GM19043 (cell line): ENCODE measurements around the gene NEO1.

Experiments used
- ATAC-seq: cut with Tn5 transposase; IDR thresholded peaks from one replicate; pipeline ENCODE4 v1.9.1; 2021; ENCODE audit warnings: low read depth; ENCODE audit not compliant: unreplicated experiment

Gene NEO1

DNA sequence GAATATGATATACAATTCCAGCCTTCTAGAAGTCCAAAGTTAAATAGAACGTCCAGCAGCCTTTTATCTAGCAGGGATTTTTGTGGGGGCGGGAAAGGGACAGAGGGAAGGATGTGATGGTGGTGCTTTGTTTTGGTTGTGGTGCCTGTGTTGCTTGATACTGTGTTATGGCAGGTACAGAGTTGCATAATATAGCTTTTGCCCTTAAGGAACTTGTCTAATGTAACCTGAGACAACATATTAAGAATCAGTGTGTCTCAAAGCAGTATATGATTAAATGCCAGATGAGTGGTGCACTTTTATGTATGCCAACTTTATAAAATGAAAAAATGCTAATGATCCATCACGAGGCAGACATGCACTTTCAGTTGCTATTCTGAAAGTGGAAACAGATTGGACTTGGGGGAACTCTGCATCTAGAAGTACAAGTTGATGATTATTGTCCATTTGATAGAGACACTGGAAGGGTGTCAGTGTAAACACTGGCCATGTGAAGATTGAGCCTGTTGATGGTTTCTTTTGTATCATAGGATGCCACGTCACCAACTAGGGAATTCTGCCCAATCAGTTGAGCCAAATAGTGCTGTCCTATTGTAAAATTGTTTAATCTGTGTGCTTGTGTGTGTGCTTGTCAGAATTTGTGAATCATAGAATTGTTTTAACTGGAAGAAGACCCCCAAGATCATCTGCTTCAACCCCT, 23.0 kb downstream of the NEO1 start:
- no peak for ATAC-seq

DNA sequence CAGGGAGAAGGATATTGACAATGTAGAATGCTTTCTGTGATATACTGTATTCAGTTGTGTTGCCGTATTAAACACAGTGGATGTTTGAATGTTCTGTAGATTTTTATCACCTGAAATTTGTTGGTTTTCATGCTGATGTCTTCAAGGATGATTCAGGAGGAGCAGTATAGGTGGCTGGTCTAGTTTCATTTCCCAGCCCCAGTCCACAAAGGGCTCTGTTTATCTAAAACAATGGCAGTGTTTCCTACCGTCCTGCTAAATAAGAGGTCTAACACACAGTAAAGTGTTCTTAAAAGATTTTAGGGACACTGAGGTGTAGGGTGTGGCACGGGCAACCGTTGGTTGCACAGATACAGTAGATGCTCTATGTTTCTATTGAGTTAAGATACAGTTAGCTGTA, 26.0 kb downstream of the NEO1 start:
- no peak for ATAC-seq

DNA sequence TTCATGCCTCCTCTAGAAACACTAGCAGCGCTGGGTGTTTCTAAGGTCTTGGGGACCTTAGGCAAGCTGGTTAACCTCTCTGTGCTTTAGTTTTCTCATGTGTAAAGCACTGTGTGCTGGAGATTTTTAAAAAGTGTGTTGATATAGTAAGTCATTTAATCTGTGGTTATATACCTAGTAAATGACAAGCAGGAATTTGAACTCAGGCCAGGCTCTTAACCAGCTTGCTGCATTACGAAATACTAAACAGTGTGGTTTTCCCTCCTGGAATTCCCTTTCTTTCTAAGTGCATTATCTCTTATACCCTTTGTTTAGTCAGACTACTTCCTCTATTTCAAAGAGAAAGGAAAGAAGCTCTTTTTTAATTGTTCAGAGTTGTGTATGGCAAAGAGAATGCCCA, 26.5 kb downstream of the NEO1 start:
- no peak for ATAC-seq

GRCh38 chr15:73079565-73079964, 27.3 kb downstream of the NEO1 start:
- ATAC-seq = no peak

DNA sequence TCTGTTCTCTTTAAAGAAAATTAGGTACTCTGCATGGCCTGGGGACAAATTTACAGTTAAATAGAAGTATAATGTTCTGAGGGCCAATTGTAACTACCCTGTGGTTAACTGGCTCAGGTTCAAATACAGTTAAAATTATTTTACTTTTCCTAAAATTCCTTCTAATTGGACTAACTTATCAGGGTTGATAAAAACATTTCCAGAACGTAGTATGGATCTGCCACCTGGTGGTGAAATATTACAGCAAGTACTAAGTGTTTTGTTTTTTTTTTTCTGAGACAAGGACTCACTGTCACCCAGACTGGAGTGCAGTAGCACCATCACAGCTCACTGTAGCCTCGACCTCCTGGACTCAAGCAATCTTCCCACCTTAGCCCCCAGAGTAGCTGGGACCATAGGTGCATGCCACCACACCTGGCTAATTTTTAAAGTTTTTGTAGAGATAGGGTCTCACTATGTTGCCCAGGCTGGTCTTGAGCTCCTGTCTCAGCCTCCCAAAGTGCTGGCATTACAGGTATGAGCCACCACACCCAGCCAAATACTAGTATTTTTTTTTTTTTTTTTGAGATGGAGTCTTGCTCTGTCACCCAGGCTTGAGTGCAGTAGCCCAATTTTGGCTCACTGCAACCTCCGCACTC, 29.2 kb downstream of the NEO1 start:
- ATAC-seq = no peak

DNA sequence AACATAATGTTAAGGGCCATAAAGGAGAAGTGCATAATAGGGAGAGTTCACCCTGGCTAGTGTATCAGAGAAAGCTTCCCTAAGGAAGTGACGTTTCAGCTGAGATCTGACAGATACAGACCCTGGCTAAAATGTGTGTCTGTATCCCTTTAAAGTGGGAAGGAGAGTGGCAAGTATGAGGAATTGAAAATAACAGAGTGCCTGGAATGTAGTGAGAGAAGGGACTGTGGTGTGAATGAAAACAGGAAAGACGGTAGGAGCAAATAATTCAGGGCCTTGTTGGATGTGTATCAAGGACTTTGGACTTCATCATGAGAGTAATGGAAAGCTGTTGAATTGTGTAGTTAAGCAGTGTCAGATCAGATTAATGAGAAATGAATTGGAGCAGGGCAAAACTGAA, 30.5 kb downstream of the NEO1 start:
- ATAC-seq = no peak

DNA sequence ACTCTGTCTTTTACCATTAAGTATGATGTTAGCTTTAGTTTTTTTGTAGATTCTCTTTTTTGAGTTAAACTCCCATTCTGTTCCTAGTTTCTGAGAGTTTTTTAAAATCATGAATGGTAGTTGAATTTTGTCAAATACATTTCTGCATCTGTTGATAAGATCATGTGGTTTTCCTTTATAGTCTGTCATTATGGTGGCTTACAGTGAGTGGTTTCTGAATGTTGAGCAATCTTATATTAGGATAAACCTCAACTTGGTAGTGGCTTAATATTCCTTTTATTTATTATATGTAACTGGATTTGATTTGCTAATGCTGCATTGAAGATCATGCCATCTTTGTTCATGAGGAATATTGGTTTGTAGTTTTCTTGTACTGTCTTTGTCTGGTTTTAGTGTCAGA, 34.8 kb downstream of the NEO1 start:
- ATAC-seq = no peak

GRCh38 chr15:73105064-73105463, 52.8 kb downstream of the NEO1 start:
- ATAC-seq = no peak

- no peak for ATAC-seq
These were observed 56.4 kb downstream of the NEO1 start for GRCh38 chr15:73108676-73109075.

DNA sequence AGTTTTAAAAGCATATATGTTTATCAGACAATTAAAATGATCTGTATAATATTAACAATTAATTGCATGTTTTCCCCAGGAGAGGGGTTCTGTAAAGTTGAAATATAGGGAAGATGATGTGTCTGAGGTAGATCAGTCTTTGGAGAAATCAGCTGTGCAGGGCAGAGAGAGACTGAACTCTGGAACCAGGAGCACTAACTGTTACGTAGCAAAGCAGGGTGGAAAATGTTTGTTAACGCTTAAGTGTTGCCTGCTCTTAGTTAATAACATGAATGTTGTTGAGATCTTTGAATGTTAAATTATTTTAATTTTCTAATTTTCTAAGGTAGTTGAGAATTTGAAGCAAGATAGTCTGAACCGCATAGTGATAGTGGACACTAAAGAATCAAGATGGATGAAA, 57.5 kb downstream of the NEO1 start:
- ATAC-seq = no peak

GRCh38 chr15:73110201-73110600, 57.9 kb downstream of the NEO1 start:
- ATAC-seq = no peak

DNA sequence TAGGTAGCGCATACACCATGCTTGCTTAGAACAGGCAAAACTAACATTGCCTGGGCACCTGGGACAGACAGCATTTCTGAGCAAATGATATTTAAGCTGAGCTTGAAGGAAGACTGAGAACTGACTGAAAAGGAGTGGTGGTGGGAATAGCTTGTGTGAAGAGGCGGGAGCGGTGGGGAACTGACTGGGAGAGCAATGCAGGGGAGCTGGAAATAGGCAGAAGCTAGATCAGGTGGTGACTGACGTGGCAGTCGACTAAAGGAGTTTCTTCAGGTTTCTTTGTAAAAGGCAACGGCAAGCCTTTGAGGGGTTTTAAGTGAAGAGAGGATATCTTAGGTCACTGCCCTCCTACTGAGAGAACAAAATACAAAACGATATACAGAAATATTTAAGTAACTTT, 61.8 kb downstream of the NEO1 start:
- ATAC-seq = no peak

DNA sequence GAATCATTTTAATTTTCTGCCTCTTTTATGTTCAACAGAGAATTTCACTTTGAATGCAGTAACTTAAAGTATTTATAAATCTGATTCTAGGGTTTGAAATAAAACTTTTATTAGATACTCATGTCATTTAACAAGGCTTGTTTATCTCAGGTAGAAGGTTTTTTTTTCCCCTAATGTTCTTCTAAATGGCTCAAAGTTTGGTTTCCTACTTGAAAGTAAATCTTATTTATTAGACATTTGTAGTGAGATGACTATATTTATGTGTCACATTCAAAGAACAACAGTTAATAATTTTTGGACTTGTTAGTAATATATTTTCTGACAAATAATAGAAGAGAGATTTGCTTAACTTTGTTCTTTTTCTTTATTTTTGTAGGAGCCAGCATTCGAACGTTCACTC, 63.9 kb downstream of the NEO1 start:
- ATAC-seq = no peak

DNA sequence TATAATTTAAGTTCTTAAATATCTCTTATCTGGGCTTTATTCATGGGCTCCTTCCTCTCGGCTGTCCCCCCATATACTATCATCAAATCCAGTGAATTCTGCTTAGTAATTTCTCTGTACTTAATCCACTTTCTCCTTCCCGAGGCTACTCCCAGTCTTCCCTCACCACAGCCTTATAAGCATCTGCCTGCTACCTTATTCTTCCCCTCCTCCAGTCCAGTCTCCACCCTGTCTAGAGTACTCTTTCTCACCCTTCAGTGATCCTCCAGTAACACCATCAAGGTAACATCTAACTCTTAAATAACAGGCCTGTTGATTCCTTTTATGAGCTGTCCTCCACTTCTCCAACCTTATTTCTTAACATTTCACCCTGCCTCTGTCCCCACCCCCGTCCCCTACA, 65.8 kb downstream of the NEO1 start:
- ATAC-seq = no peak

DNA sequence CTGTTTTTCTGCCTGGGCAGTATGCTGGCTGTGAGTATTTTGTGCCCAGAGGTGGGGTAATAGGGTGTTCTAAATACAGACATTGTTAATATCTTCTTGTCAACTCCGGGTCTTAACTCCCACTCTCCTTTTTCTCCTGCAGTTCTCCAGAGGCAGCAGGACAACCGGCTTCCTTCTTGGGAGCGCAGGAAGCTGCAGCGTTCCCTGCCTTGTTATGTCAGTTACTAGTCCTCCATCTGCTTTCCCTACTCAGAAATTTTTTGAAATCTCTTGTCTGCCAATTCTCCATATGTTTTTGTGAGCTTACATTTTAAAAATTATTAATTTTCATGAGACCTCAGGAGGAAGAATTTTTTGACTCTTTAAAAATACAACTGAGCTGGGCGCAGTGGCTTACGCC, 67.2 kb downstream of the NEO1 start:
- ATAC-seq = no peak

- no peak for ATAC-seq
These were observed 68.0 kb downstream of the NEO1 start for GRCh38 chr15:73120269-73120668.

GRCh38 chr15:73125219-73125618, 73.0 kb downstream of the NEO1 start:
- no peak for ATAC-seq

DNA sequence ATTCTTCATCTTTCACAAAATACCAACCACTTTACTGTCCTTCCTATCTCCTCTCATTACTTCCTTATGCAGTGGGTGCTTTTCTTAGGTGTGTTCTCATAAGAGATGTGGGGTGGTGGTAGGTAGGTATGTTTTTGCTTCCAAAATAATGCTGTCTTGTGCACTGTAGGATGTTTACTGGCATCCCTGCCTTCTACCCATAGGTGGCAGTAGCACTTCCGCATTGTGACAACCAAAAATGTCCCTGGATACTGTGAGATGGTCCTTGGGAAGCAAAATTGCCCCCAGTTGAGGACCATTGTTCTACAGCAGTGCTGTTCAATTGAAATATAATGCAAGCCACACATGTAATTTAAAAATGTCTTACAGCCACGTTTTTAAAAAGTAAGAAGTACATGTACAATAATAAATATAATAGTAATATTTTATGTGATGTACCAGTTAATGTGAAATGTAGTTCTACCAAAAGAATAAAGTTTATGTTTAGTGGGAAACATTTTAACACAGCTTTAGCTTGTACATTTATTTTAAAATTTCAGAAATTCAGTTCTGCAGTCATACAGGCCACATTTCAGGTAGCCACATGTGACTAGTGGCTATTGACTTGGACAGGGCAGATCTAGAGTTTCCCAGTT, 75.2 kb downstream of the NEO1 start:
- ATAC-seq = no peak

- ATAC-seq = no peak
These were observed 78.6 kb downstream of the NEO1 start for GRCh38 chr15:73130830-73131229.

DNA sequence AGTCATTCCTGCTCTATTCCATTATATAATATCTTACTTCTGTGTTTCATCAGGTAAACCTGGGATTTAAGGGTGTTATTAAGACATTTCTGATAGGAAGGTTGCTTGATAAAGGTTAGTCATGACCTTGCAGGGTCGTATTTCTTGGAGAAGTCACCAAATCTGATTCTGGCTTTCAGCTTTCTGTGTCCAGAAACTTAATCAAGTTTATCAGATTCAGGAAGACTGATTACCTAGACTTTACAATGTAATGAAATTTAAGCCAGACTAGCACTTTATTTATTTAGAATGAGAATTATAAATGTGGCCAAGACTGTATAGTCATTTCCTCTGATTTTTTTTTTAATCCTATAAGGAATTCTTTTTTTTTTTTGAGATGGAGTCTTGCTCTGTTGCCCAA, 81.9 kb downstream of the NEO1 start:
- no peak for ATAC-seq

DNA sequence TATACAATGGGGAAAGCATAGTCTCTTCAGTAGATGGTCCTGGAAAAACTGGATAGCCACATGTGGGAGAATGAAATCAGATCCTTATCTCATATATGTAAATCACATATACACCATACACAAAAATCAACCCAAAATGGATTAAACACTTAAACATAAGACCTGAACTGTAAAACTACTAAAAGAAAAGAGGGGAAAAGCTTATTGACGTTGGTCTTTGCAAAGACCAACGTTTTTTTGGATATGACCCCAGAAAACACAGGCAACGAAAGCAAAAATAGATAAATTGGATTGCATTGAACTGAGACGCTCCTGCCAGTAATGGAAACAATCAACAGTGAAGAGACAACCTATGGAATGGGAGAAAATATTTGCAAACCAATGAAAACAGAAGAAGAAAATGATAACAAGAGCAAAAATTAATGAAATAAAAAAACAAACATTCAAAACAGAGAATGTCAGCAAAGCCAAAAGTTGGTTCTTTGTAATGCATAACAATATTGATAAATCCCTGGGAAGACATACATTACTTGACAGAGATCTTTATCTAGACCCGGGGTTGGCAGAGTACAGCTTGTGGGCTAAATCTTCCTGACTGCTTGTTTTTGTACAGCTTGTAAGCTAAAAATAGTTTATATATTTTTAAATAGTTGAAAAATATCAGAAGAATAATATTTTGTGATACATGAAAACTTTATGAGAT, 86.9 kb downstream of the NEO1 start:
- no peak for ATAC-seq
